HG03439 (cell line): ENCODE data around the gene ITGA3.

ENCODE experiments used
- ATAC-seq: cut with Tn5 transposase; IDR thresholded peaks from one replicate; pipeline ENCODE4 v1.9.1; 2021; ENCODE audit warnings: mild to moderate bottlenecking, moderate library complexity; ENCODE audit not compliant: unreplicated experiment

Gene ITGA3

DNA sequence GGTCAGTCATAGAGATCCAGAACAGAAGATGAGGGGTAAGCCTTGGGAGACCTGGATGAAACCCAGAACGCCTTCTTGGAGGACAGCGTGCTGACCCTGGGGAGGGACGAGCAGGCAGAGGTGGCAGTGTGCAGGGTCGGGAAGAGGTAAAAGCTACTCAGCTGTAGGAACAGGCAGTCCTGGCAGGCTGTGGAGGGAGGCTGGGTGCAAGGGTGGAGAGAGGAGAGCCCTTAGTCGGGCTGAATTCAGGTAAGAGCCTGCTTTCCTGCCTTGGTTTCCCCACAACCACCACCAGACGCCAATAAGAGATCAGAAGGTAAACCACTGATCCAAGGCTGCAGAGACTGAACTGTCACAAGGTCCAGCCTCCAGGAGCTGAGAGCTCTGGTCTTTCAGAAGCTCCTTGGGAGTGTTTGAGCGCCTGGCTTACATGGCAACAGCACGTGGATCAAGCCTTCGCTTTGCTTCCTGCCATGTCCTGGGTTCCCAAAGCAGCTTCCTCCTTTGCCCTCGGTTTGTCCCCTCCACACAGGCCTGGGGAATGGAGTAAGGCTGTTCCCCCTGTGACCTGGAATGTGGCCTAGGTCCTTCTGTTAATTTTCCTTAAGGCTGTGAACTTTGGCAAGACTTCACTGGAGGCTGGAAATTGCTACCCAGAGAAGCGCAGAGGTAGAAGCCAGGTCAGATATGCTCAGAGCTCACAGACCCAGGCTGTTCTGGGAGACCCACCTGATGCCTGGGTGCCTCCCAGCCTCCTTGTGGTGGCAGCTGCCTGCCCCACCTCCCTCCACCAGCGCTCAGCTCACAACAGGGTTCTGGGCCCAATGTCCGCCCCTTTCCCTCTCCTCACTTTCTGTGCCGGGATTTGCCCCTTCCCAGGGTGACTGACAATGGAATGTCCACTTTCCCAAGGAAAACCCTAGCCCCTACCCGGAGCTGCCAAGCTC, 35.3 kb downstream of the ITGA3 start:
- ATAC-seq, result no peak

DNA sequence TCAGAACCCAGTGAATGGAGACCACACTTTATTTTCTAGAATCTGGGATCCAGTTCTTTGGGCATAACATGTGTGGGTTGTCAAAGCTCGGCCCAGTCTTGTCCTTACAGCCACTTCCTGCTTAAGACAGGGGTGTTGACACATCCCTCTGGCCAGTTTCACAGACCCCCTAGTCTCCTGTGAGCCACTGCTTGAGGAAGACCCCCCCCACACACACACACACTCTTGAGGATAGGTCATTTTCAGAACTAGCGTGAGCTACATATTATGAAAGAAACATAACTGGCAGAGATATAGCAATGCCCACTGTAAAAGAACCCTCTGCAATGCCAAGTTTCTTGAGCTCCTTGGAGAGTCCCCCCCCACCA, 36.0 kb downstream of the ITGA3 start:
- no peak for ATAC-seq

DNA sequence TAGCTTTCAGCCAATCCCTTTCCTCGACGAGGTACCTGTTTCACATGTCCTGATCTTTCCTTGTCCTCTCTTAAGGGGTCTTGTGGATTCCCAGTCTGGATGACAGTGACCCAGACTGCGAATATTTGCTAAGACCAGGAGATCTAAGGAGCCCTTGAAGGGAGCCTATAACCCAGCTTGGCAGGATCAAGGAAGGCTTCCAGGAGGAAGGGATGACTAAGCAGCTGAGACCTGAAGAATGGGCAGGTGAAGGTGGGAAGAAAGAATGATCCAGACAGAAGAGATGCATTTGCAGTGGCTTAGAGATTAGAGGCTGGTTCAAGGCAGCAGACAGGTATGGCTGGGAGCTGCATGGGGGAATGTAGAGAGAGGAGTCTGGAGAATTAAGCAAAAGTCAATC, 37.3 kb downstream of the ITGA3 start:
- ATAC-seq, result no peak

DNA sequence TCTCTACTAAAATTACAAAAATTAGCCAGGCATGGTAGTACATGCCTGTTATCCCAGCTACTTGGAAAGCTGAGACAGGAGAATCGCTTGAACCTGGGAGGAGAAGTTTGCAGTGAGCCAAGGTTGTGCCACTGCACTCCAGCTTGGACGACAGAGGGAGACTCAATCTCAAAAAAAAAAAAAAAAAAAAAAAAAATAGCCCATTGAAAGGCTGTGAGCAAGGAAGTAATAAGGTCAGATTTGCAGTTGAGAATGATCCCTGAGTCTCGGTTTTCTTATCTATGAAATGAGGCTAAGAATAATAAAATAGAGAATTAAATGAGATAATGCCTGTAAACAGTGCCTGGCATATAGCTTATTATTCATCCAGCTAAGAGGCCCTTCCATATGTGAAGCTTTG, 37.9 kb downstream of the ITGA3 start:
- ATAC-seq, result no peak

DNA sequence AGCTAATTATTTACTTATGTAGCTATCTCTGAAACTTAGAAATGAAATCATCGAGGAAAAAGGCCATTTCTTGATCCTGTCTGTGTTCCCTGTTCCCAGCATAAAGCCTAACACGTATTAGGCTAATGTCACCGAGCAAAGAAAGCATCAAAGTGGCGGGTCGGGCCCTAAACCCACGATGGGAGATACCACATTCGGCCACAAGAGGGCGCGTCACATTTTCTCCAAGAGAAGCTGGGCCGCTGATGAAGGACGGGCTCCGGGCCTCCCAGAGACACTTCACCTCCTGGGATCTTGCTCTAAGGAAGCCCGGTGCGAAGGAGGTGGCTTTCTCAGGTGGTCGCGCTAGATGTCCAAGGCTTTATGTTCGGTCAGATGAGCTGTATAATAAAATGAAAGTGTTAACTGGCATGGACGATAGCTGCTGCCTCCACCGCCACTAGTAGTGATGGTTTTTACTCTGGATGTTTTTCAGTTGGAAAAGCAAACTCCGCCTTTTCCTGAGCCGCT, 38.4 kb downstream of the ITGA3 start:
- ATAC-seq, result peak; percentile 41

DNA sequence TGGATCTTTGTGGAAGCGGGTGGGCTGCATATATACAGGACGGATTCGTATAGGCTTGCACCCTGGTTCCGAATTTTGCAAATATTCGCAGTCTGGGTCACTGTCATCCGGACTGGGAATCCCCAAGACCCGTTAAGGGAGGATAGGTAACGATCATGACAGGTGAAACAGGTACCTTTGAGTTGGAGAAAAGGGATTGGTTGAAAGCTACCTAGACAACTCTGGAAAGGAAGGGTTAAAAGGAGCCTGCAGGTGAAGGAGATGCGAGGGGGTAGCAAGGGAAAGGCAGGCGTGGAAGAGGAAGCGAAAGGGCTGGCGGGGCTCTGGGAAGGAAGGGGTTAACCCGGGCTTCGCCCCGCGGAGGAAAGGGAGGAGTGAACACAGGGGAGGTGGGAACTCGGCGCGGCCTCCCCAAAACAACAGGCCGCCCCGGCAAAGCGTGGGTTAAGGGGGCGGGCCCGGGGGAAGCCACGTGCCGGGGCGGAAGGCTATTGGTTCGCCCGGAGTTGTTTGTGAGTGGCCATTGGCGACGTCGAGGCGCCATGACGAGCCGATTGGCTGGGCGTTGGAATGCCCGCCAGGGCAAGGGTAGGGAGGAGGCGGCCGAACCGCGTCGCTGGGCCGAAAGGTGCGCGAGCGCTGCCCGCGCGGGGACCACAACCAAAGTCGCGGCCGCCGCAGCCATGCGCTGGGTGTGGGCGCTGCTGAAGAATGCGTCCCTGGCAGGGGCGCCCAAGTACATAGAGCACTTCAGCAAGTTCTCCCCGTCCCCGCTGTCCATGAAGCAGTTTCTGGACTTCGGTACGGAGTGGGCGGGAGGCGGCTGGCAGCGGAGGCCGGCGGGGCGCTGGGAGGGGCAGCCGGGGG, 39.1 kb downstream of the ITGA3 start, which contains the start of gene PDK2:
PDK2 (plus strand) TSS at position 599 of the 867 bp plus-strand sequence; CDS start at position 684, 85 bp downstream.
- peak; percentile 88 for ATAC-seq

DNA sequence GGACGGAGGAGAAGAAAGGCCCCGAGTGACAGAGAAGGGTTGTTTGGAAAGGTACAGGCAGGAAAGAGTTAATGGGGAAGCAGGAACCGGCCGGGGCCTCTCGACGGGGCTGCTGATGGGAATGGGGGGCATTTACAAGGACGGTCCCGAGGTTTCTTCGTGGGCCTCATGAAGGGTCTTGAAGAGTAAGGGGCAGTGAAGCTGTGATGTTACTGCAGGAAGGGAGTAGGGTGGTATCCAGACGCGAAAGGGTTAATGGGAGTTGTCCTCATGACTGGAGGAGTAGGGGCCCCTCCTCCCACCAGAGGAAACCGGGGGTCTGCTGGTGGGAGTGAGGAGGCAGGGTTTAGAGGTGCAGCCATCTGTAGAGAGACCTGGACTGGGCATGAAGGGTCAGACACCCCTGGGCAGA, 39.7 kb downstream of the ITGA3 start:
- ATAC-seq, result no peak

DNA sequence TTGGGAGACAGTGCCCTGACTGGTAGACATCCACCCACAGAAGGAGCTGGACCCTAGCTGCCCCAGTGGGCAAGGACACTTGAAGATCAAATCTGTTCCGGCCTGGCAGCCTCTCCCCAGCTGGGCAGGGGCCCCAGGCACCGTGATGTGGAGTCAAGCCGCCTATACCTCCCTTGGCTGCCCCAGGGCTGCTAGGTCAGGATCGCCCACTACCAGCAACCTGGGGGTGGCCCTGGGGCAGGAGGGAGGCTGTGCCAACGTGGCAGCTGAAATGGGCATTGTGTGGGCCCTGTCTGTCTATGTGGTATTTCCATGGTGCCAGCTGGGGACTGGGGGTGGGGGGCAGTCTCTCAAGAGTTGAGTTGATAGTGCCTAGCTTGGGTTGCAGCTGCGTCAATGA, 40.2 kb downstream of the ITGA3 start:
- ATAC-seq, result no peak

DNA sequence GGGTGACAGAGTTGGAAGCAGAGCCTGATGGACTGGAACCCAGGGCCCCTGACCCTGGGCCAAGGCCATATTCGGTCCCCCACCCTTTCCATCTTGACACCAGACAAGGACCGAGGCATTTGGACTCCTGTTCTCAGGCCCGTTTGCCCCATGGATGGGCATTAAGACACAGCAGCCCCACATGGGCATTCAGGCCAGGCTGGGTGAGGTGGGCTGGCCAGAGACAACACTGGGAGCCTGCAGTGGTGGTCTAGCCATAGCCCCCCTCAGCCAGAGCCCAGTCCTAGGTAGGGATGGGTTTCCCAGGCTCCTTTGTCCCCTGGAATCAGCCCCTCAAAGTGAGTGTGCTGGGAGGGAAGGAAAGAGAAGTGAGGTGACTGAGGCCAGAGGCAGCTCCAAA, 40.8 kb downstream of the ITGA3 start:
- no peak for ATAC-seq

DNA sequence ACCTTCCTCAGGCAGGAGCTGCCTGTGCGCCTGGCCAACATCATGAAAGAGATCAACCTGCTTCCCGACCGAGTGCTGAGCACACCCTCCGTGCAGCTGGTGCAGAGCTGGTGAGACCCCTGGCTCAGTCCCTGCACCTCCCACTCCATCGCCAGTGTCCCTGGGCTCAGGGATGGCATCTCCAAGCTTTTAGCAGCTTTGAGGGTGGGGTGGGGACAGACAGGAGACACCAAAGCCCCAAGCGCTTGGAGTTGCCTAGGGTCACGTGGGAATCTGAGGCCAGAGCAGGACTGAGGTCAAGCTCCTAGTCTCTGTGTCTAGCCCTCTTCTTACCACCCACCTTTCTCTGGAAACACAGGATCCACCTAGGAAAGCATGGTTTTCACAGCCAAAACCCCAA, 41.5 kb downstream of the ITGA3 start:
- no peak for ATAC-seq

DNA sequence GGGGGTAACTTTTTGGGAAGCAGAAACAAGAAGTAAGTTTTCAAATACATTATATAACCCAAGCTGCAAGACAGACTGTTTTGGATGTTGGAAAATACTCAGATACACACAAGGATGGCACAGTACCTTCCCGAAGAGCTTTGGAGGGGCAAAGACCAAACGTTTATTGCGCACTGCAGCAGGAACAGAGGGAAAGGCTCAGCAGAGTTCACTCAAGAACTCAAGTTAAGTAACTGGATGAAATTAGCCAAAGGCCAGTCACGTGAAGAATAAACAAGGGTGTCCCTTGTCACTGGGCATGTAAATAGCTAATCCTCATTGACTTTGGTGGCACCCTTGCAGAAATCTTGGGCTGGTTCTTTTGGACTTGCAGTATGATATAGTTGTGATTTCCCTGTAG, 42.0 kb downstream of the ITGA3 start:
- no peak for ATAC-seq

DNA sequence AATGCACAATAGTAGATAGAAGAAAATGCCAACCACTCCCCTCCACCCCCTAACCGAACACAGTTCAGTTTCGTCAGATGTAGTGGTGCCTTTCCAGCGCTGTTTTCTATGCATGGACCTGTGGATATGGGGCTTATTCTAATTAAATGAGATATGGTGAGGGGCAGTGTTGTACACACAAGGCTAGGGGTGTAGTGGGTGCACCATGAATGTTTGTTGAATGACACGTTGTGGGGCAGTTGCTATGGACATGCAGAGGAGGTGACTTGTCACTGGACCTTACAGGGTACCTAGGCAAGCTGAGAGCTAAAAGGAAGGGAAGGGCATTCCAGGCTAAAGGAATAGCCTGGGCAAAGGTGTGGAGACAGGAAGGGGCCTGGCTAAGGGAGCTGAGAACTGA, 42.7 kb downstream of the ITGA3 start:
- no peak for ATAC-seq

DNA sequence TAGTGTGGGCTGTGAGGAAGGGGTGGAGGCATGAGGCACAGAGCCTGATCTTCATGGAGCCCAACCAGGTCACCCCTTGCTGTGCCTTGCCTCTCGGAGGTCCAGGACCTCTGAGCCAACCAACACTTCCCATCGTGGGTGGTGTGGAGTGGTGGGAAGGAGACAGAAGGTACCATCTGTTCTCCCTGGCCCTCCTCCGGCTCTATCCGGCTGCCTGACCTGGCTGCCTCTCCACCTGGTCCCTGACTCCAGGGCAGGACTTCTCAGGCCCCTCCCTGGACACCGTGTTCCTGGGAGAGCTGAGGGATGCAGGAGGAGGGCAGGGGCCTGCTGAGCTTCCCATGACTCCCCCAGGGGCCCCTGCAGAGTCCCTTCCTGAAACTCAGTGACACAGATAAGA, 43.1 kb downstream of the ITGA3 start:
- no peak for ATAC-seq

DNA sequence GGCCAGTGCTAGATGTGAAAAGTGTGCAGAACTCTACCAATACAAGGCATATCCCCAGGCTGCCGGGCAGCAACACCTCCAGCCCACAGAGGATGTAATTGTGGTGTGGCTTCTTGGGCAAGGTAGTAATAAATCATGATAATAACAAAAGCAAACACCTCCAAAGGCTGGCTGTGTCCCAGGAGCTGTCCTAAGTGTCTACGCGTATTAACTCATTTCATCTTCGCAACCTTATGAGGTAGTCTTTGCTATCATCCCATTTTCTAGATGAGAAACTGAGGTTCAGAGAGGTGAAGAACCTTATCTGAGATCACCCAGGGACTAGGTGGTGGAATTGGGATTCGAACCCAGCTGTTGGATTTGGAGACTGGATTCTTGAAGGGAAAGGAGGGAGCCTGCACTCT, 44.6 kb downstream of the ITGA3 start:
- no peak for ATAC-seq

DNA sequence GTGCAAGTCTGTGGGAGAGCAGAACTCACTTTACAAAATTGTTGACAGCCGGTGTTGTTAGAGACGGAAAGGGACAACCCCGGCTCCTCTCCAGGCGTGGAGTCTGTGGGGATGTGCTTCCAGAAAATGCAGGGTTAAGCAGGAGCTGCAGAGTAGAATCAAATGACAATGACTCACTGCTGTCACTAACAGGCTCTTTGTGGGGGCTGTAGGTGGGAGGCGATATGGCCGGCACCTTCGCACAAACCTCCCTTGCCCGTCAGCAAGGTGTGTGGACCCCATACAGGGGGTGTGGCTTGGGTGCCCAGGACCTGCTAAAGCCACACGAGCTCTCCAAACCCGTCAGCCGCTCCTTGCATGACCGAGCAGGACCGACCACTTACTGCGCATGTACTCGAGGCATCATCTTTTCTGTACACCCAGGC, 45.0 kb downstream of the ITGA3 start:
- no peak for ATAC-seq

DNA sequence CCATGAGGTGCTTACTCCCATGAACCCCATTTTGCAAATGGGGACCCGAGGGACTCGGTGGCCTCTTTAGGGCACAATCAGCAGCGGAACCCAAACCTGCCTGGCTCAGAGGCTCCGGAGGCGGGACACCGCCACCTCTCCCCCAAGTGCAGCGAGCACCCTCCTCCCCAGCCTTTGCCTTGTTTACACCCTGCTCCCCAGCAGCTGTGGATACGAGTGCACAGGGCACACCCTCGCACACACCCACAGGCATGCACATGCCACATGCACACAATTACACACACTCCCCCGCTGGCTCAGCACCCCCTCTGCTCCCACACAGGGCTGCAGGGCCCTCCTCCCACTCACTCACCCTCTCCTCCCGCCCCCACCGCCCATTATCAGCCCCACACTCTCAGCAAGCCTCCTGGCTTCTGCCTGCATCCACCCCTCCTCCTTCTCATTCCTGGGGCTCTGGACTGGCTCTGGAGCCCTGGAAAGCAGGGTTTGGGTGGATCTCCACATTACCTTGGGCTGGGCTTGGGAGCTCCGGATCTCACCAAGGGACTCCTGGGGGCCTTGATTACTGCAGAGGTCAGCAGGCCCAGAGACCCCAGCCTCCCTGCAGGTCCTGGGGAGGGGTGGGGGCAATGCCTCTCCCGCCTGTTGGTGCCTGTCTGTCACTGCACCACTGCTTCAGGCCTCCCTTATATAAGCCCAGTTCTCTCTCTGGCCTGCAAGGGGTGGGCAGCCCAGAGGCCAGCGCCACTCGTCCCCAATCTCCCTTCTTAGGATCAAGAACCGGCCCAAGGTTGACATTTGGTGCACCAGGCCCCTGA, 45.6 kb downstream of the ITGA3 start:
- no peak for ATAC-seq

DNA sequence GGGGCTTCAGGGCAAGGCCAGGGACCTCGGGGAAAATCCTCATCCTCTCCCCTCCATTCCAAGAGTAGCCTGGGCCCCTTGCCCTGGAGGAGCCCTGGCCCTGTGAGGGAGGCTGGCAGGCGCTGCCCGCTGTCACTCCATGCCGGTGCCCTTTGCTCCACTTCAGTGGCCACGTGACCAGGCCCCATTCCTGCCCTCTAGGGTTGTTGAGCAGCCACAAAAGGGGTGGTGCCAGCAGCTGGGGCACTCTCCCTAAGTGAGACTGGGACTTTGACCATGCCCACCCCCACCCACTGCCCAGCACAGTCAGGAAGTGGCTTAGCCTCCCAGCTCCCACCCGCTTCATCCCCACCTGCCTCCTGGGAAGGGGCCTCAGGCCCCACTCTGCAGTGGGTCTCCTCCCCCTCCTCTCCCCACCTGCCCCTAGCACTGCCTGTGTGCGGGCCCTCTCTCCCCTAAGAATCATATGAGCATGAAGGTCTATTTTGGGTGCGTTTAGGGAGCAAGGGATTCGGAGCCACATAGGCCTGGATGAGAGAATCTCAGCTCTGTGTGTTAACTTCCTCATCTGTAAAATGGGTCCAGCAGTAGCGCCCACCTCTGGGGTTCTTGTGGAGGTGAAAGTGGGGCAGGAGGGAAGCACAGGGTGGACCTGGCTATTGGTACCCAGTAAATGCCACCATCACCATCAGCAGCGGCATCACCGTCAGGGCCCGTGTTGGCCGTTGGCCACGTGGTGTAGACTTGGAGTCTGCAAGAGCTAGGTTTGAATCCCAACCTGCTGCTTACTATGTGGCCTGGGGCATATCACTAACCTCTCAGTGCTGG, 46.5 kb downstream of the ITGA3 start:
- ATAC-seq, result no peak

DNA sequence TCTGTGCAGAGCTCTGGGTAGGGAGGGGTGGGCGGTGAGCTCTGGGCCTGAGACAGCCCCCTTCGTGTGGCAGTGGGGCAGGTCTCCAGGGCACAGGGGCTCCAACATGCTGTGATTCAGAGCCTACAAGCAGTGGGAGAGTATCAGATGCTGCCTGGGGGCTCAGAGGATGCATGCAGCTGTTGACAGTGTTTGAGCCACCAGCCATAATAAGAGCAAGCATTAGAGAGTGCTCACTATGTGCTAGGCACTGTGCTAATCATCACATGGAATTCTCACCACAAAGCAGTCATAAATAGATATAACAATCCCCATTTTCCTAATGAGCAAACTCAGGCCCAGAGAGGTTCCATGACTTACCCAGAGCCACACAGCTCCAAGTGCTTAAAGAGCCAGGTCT, 47.3 kb downstream of the ITGA3 start:
- no peak for ATAC-seq

DNA sequence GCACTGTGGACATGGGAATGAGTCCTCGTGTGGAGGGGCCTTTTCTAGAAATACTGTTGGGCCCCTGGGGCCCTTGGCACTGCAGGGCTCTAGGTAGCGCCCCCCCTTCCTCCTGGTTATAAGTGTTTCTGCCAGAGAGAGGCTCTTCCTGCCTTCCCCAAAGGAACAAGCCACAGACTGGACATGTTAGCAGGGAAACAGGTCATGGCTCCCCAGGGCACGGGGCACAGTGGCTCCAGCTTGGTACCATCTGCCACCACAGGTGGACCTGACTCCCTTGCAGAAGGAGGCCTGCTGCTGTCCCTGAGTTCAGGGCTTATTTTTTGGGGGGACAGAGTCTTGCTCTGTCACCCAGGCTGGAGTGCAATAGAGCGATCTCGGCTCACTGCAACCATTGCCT, 48.0 kb downstream of the ITGA3 start:
- no peak for ATAC-seq

DNA sequence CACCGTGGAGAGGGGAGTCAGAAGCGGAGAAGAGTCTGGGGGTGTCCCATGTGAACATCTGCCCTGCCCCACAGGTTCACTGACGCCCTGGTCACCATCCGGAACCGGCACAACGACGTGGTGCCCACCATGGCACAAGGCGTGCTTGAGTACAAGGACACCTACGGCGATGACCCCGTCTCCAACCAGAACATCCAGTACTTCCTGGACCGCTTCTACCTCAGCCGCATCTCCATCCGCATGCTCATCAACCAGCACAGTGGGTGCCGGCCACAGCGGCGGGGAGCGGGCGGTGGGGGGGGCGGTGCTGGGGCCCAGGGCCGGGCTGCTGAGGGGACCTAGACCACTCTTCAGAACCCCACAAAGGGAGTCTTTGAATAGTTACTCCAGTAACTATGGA, 49.9 kb downstream of the ITGA3 start:
- no peak for ATAC-seq
